Trophoblast cell (in vitro differentiated cells and primary cell): ENCODE results near the gene ELAVL1.
"Not testable (repeated sequence)": the region's sequence is repeated elsewhere in the genome, so short reads cannot be mapped to it uniquely, and the experiment has no call there.

Experiments
- DNase-seq, 2 donors: peaks; one replicate each; pipeline ENCODE4 v3.0.0-alpha.2; 2016
- H2AFZ ChIP-seq: 2 replicates; pipeline ENCODE4 v1.6.1; 2013; ENCODE audit warnings: low read length, moderate library complexity, mild to moderate bottlenecking; ENCODE audit not compliant: insufficient read depth, poor library complexity
- H2AK5ac ChIP-seq: 2 replicates; pipeline ENCODE4 v1.6.1; 2013; ENCODE audit warnings: mild to moderate bottlenecking, low read length
- H2BK120ac ChIP-seq: 2 replicates; pipeline ENCODE4 v1.6.1; 2013; ENCODE audit warnings: low read length, mild to moderate bottlenecking, moderate library complexity; ENCODE audit not compliant: insufficient read depth, poor library complexity
- H2BK12ac ChIP-seq: 2 replicates; pipeline ENCODE4 v1.6.1; 2013; ENCODE audit warnings: mild to moderate bottlenecking, low read length, moderate library complexity
- H2BK5ac ChIP-seq: 2 replicates; pipeline ENCODE4 v1.6.1; 2013; ENCODE audit warnings: low read length, low read depth, moderate library complexity, mild to moderate bottlenecking; ENCODE audit not compliant: poor library complexity
- H3K14ac ChIP-seq: 2 replicates; pipeline ENCODE4 v1.6.1; 2013; ENCODE audit warnings: mild to moderate bottlenecking, low read length
- H3K18ac ChIP-seq: 2 replicates; pipeline ENCODE4 v1.6.1; 2013; ENCODE audit warnings: mild to moderate bottlenecking, low read length
- H3K23ac ChIP-seq: 2 replicates; pipeline ENCODE4 v1.6.1; 2013; ENCODE audit warnings: low read length
- H3K27ac ChIP-seq: 2 replicates; pipeline ENCODE4 v1.5.1; 2013; ENCODE audit warnings: low read depth, mild to moderate bottlenecking, inconsistent platforms, low read length, moderate library complexity
- H3K27me3 ChIP-seq: 2 replicates; pipeline ENCODE4 v1.6.1; 2013; ENCODE audit warnings: inconsistent platforms, mild to moderate bottlenecking, low read length, moderate library complexity; ENCODE audit not compliant: insufficient read depth
- H3K36me3 ChIP-seq, 2 experiments: 1 replicate in 1 of 2; 2 replicates in 1 of 2; pipeline ENCODE4 v1.6.1; 2013; ENCODE audit warnings: low read length in 2 of 2, mild to moderate bottlenecking in 2 of 2, moderate library complexity in 1 of 2; ENCODE audit not compliant: insufficient read depth in 2 of 2, control insufficient read depth in 1 of 2
- H3K4ac ChIP-seq: 2 replicates; pipeline ENCODE4 v1.6.1; 2013; ENCODE audit warnings: low read depth, mild to moderate bottlenecking, low read length, moderate library complexity
- H3K4me1 ChIP-seq, 2 experiments: 1 replicate in 1 of 2; 2 replicates in 1 of 2; pipeline ENCODE4 v1.6.1; 2013; ENCODE audit warnings: low read length in 2 of 2, mild to moderate bottlenecking in 2 of 2, moderate library complexity in 1 of 2; ENCODE audit not compliant: insufficient read depth in 2 of 2, control insufficient read depth in 1 of 2
- H3K4me2 ChIP-seq: 2 replicates; pipeline ENCODE4 v1.6.1; 2013; ENCODE audit warnings: inconsistent platforms, mild to moderate bottlenecking, low read length, moderate library complexity
- H3K4me3 ChIP-seq: 2 replicates; pipeline ENCODE4 v1.5.1; 2013; ENCODE audit warnings: mild to moderate bottlenecking, low read depth, low read length, inconsistent platforms
- H3K79me1 ChIP-seq: one replicate; pipeline ENCODE4 v1.6.1; 2013; ENCODE audit warnings: low read length
- H3K79me2 ChIP-seq: 2 replicates; pipeline ENCODE4 v1.6.1; 2013; ENCODE audit warnings: low read length, mild to moderate bottlenecking; ENCODE audit not compliant: control insufficient read depth, insufficient read depth, poor library complexity
- H3K9ac ChIP-seq: 2 replicates; pipeline ENCODE4 v1.6.1; 2013; ENCODE audit warnings: mild to moderate bottlenecking, low read length
- H3K9me3 ChIP-seq: 2 replicates; pipeline ENCODE4 v1.6.1; 2013; ENCODE audit warnings: low read depth, mild to moderate bottlenecking, control low read depth, inconsistent platforms, low read length; ENCODE audit not compliant: insufficient read depth
- H4K12ac ChIP-seq: 2 replicates; pipeline ENCODE4 v1.6.1; 2013; ENCODE audit warnings: low read depth, mild to moderate bottlenecking, low read length, moderate library complexity
- H4K8ac ChIP-seq: 2 replicates; pipeline ENCODE4 v1.6.1; 2013; ENCODE audit warnings: low read depth, mild to moderate bottlenecking, low read length, moderate library complexity
- H4K91ac ChIP-seq: one replicate; pipeline ENCODE4 v1.6.1; 2013; ENCODE audit warnings: low read depth, mild to moderate bottlenecking, low read length, moderate library complexity
- WGBS: extraction: QIAGEN DNeasy Blood & Tissue Kit; methylation state at CpG from one replicate; pipeline ENCODE4 v1.1.7; 2013; ENCODE audit warnings: missing lambda C conversion rate; ENCODE audit not compliant: insufficient read length, insufficient coverage; ENCODE audit errors: extremely low coverage; 5-methylcytosine and 5-hydroxymethylcytosine counted together

ELAVL1 gene

GRCh38 chr19:8034178-8034525 lies 28.7 kb upstream of the ELAVL1 start:
- Histone ChIP-seq H3K4ac (no peak overlapping the region), H2BK120ac (no peak overlapping the region), H3K27me3 (no peaks in the 10 kb centered on the region), H3K4me2 (no peak overlapping the region), H3K4me1 (peaks cover 6 to 23% of the 10 kb centered on the region in 2 experiments), H4K8ac (no peak overlapping the region), H3K79me2 (no peaks in the 10 kb centered on the region), H3K9me3 (peaks cover 2% of the 10 kb centered on the region), H2AK5ac (no peak overlapping the region), H3K9ac (no peak overlapping the region), H3K23ac (no peak overlapping the region), H2BK12ac (no peak overlapping the region), H3K27ac (no peak overlapping the region), H3K36me3 (no peaks in the 10 kb centered on the region), H3K14ac (no peak overlapping the region), H3K79me1 (peaks cover 11% of the 10 kb centered on the region), H2AFZ (no peak overlapping the region), H2BK5ac (no peak overlapping the region), H4K12ac (no peak overlapping the region), H4K91ac (no peak overlapping the region), H3K18ac (no peak overlapping the region), H3K4me3 (no peak overlapping the region)
- DNase-seq = peak; percentile 91 to 96
- WGBS = no CpG with 5 or more reads among the region's 6 CpGs

DNA sequence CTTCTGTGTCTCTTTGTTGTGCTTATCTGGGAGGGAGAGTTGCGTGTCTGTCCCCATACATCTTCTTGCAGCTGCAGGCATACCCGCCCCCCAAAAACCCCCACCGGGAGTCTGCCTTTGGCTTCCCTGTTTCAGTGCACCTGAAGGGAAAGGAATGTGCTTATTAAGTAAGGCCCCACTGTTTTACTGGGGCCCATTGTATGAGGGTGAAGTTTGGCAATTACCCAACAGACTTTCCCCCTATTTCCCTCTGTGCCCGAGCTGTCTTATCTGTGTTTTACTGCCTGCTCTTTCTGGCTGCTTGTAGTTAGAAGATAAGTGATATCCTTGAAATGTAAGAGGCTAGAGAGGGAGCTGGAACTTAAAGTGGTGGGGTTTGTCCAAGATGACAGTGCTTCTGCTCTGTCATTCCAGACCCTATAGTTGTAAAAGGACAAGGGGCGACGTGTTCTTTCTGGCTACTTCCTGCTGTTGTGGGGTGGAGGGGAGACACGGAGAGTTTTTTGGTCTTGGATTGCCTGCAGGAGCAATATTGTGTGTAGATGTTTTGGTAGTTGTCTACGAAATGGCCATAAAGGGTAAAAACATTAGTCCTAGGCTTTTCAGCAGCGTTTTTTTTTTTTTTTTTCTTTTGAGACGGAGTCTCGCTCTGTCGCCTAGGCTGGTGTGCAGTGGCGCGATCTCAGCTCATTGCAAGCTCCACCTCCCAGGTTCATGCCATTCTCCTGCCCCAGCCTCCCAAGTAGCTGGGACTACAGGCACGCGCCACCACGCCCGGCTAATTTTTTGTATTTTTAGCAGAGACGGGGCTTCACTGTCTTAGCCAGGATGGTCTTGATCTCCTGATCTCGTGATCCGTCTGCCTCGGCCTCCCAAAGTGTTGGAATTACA lies 28.1 kb upstream of the ELAVL1 start:
- H2BK12ac ChIP-seq, H2AFZ ChIP-seq, H3K23ac ChIP-seq, H4K8ac ChIP-seq, H4K91ac ChIP-seq, H4K12ac ChIP-seq, H2AK5ac ChIP-seq, H3K18ac ChIP-seq, H3K4me3 ChIP-seq, H3K36me3 ChIP-seq, H3K9ac ChIP-seq, H3K9me3 ChIP-seq, H2BK120ac ChIP-seq, H2BK5ac ChIP-seq, H3K4me2 ChIP-seq, H3K27me3 ChIP-seq, H3K79me2 ChIP-seq, H3K4ac ChIP-seq, H3K14ac ChIP-seq: not testable (repeated sequence)
- peaks cover 13% of the 10 kb centered on the region for H3K79me1 ChIP-seq
- peak overlapping the region; percentile 50 for H3K27ac ChIP-seq
- peaks cover 8 to 26% of the 10 kb centered on the region in 2 experiments for H3K4me1 ChIP-seq
- DNase-seq = peak in 1 of 2 donors; percentile 37
- WGBS = no CpG with 5 or more reads among the region's 22 CpGs

GRCh38 chr19:8030960-8031359 lies 25.5 kb upstream of the ELAVL1 start:
- peak overlapping the region; percentile 65 for H2AK5ac ChIP-seq
- no peak overlapping the region for H2AFZ ChIP-seq
- peak overlapping the region; percentile 38 for H4K8ac ChIP-seq
- H3K9ac ChIP-seq = no peak overlapping the region
- H3K79me1 ChIP-seq = peaks cover 21% of the 10 kb centered on the region
- peak overlapping the region; percentile 88 for H2BK12ac ChIP-seq
- H3K4ac ChIP-seq = peak overlapping the region; percentile 23
- no peak overlapping the region for H4K12ac ChIP-seq
- H3K14ac ChIP-seq = peak overlapping the region; percentile 72
- peak overlapping the region; percentile 91 for H2BK120ac ChIP-seq
- peak in 1 of 2 donors; percentile 49 for DNase-seq
- H3K18ac ChIP-seq = no peak overlapping the region
- no peak overlapping the region for H3K4me2 ChIP-seq
- peaks cover 13 to 35% of the 10 kb centered on the region in 2 experiments for H3K4me1 ChIP-seq
- H4K91ac ChIP-seq = peak overlapping the region; percentile 44
- H3K23ac ChIP-seq = no peak overlapping the region
- H3K27me3 ChIP-seq = no peaks in the 10 kb centered on the region
- H3K27ac ChIP-seq = no peak overlapping the region
- no peak overlapping the region for H3K4me3 ChIP-seq
- peaks cover 3% of the 10 kb centered on the region for H3K79me2 ChIP-seq
- peak overlapping the region; percentile 33 for H2BK5ac ChIP-seq
- H3K9me3 ChIP-seq = no peaks in the 10 kb centered on the region
- no peaks in the 10 kb centered on the region for H3K36me3 ChIP-seq
- no CpG with 5 or more reads among the region's 8 CpGs for WGBS

DNA sequence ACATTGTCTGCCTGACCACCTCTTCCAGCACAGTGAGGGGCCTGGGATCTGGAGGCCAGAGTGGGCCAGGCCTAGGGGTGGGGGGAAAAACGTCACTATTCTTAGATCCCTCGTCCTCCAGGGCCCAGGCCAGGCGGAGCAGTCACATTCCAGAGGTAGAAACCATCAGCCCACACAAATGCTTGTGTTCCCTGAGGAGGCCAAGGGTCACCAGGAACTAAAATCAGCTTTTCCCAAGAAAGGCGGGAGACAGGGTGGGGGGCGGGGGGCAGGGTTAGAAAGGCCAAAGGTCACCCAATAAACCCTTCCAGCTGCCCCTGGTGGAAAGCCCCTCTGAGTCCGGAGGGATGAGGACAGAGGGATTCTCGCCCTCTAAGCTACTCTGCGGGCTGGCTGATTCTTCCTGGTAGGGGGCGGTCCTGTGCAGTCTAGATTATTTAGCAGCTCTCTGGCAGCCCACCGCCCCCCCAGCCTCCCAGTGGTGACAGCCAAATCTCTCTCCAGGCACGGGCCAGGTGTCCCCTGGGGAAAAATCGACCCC lies 23.6 kb upstream of the ELAVL1 start:
- Histone ChIP-seq H3K4me1 (peaks cover 13 to 34% of the 10 kb centered on the region in 2 experiments), H2BK5ac (peak overlapping the region; percentile 92), H3K79me1 (peaks cover 21% of the 10 kb centered on the region), H4K91ac (peak overlapping the region; percentile 99), H2BK120ac (peak overlapping the region; percentile 96), H2BK12ac (peak overlapping the region; percentile 42), H3K23ac (no peak overlapping the region), H3K14ac (no peak overlapping the region), H3K27ac (peak overlapping the region; percentile 91), H3K9ac (no peak overlapping the region), H3K4me3 (no peak overlapping the region), H3K9me3 (no peaks in the 10 kb centered on the region), H2AFZ (peak overlapping the region; percentile 1), H4K8ac (peak overlapping the region; percentile 62), H2AK5ac (no peak overlapping the region), H4K12ac (peak overlapping the region; percentile 32), H3K79me2 (peaks cover 3% of the 10 kb centered on the region), H3K27me3 (no peaks in the 10 kb centered on the region), H3K36me3 (no peaks in the 10 kb centered on the region), H3K18ac (no peak overlapping the region), H3K4me2 (peak overlapping the region; percentile 49), H3K4ac (no peak overlapping the region)
- DNase-seq = peak; percentile 72 to 73
- no CpG with 5 or more reads among the region's 12 CpGs for WGBS
